Measurements from ENCODE around the gene GGTLC1.

DNA sequence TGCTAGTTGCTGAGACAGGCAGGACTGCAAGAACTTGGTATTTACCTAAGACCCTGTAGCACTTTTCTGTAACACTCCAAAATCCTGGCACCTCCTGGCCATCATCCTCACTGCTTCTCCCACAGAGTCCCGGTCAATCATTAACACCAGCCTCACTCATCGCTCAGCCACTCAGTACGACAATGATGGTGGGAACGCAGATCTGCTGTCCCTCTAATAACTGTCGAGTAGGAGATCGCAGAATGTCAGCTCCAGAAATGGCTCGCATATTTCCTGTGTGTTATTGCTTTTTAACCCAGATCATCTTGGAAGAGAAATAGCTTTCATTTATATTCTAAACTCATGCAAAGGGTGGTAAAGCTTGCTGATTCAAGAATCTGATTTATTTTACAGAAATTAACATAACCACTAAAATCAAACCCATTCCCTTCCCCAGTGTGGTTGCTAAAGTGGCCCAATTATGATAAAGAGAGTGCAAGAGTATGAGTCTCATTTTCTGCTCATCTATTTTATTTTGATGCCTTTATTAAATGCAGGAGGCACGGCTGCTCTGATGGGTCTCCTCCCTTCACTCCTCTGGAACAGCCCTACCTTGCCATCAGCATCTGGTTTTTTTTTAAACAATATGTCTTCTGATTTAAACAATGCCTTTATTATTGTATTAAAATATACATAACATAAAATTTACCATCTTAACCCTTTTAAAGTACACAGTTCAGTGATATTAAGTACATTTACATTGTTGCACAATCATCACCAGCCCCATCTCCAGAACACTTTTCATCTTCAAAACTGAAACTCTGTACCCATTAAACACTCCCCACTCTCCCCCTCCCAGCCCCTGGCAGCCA is 28.3 kb upstream of the GGTLC1 start:
- TF ChIP-seq, protein P1, sequence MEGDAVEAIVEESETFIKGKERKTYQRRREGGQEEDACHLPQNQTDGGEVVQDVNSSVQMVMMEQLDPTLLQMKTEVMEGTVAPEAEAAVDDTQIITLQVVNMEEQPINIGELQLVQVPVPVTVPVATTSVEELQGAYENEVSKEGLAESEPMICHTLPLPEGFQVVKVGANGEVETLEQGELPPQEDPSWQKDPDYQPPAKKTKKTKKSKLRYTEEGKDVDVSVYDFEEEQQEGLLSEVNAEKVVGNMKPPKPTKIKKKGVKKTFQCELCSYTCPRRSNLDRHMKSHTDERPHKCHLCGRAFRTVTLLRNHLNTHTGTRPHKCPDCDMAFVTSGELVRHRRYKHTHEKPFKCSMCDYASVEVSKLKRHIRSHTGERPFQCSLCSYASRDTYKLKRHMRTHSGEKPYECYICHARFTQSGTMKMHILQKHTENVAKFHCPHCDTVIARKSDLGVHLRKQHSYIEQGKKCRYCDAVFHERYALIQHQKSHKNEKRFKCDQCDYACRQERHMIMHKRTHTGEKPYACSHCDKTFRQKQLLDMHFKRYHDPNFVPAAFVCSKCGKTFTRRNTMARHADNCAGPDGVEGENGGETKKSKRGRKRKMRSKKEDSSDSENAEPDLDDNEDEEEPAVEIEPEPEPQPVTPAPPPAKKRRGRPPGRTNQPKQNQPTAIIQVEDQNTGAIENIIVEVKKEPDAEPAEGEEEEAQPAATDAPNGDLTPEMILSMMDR (IDR thresholded peaks at IDR 0.05 in 4 of 5, conservative IDR thresholded peaks at IDR 0.05 in 1 of 5), result no peak
- no peak for TF ChIP-seq POLR2A (IDR thresholded peaks at IDR 0.05)

All from gastrocnemius medialis (tissue), 4 donors.